Neural cell (in vitro differentiated cells): ENCODE measurements around the gene ATPAF1.

Experiments used
- CTCF ChIP-seq: fragments of 450-650 bp; IDR thresholded peaks from 2 replicates; pipeline ENCODE4 v1.5.1; 2014; ENCODE audit warnings: antibody characterized with exemption, mild to moderate bottlenecking, moderate library complexity; ENCODE audit not compliant: poor library complexity, severe bottlenecking
- EP300 ChIP-seq: fragments of 450-650 bp; conservative IDR thresholded peaks from 2 replicates; pipeline ENCODE4 v1.6.1; 2014; ENCODE audit warnings: antibody characterized with exemption, mild to moderate bottlenecking, moderate library complexity; ENCODE audit not compliant: poor library complexity, severe bottlenecking
- EZH2 ChIP-seq: fragments of 200-600, 300-800 bp; shearing (Covaris generic), sonication (generic); IDR thresholded peaks from 2 replicates; pipeline ENCODE4 v1.6.1; 2014; ENCODE audit warnings: antibody characterized with exemption, low read length, borderline replicate concordance, mild to moderate bottlenecking; ENCODE audit not compliant: insufficient read depth, poor library complexity, severe bottlenecking
- MXI1 ChIP-seq: fragments of 450-650 bp; conservative IDR thresholded peaks from 2 replicates; pipeline ENCODE4 v1.6.1; 2014; ENCODE audit warnings: antibody characterized with exemption, mild to moderate bottlenecking; ENCODE audit not compliant: poor library complexity, severe bottlenecking
- POLR2AphosphoS5 ChIP-seq: IDR thresholded peaks from 2 replicates; pipeline ENCODE4 v1.6.1; 2012
- REST ChIP-seq: IDR thresholded peaks from 2 replicates; pipeline ENCODE4 v1.6.1; 2012; ENCODE audit warnings: borderline replicate concordance

GRCh38 chr1:46657775-46658174 is 10.4 kb downstream of the ATPAF1 start:
- TF ChIP-seq CTCF (no peak), REST (no peak), POLR2AphosphoS5 (no peak), EZH2 (no peak), MXI1 (no peak), EP300 (no peak)
